ENCODE data around the gene VPS8. TPM values are rescaled to one million over a fixed set of nuclear protein-coding genes. Genes with fewer than 3 reads are reported as not detected.

Gene VPS8
- total and polyA plus RNA-seq, 2 of the 8 experiments (the other 6 are each of a cell fraction or from before 2014, with no cell fraction given): 13.0 to 41.0 TPM

DNA sequence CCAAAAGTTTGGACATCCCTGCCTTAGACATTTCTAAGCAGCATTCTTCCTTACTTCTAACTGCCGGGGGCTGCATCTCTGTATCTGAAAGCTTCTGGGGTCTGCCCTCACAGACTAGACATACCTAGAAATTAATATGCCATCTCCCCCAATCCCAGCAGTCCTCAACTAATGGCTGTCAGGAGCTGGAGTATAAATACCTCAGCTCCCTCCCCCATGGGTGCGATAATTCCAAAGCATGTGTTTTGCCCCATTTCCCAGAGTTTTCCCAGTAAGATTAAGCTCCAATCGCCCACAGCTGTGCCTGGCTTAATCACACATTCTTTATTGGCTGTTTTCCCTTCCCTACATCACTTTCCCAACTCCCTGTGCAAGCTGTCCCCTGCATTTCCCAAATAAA lies 13.8 kb upstream of the VPS8 start (continued):
- no peak for TF ChIP-seq KDM1A (IDR thresholded peaks at IDR 0.05; ENCODE audit: borderline replicate concordance, low read length)
- TF ChIP-seq, protein P1, sequence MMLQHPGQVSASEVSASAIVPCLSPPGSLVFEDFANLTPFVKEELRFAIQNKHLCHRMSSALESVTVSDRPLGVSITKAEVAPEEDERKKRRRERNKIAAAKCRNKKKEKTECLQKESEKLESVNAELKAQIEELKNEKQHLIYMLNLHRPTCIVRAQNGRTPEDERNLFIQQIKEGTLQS (IDR thresholded peaks at IDR 0.05; ENCODE audit: insufficient read depth, low read depth, low read length): no peak
